Loucy (cell line): ENCODE data around the gene NPC1L1.

ENCODE experiments used
- H2AFZ ChIP-seq: fragments of 200-600 bp; sonication (generic); 2 replicates; pipeline ENCODE4 v1.6.0; 2016; ENCODE audit warnings: antibody characterized with exemption, mild to moderate bottlenecking, low read length, moderate library complexity
- H3F3A ChIP-seq: fragments of 200-600 bp; 2 replicates; pipeline ENCODE4 v1.6.0; 2016; ENCODE audit warnings: antibody characterized with exemption, low read depth, mild to moderate bottlenecking
- H3K27me3 ChIP-seq: fragments of 200-600 bp; sonication (generic); 2 replicates; pipeline ENCODE4 v1.6.1; 2014; ENCODE audit warnings: low read length, mild to moderate bottlenecking; ENCODE audit not compliant: insufficient read depth, poor library complexity, severe bottlenecking
- H3K36me3 ChIP-seq: fragments of 200-600 bp; sonication (generic); 2 replicates; pipeline ENCODE4 v1.6.1; 2016; ENCODE audit warnings: low read length; ENCODE audit not compliant: insufficient read depth
- H3K4me1 ChIP-seq: fragments of 200-600 bp; sonication (generic); 2 replicates; pipeline ENCODE4 v1.5.1; 2014; ENCODE audit warnings: low read length, mild to moderate bottlenecking; ENCODE audit not compliant: insufficient read depth, poor library complexity, severe bottlenecking
- H3K4me2 ChIP-seq: fragments of 200-600 bp; sonication (generic); 2 replicates; pipeline ENCODE4 v1.6.0; 2014; ENCODE audit warnings: antibody characterized with exemption, low read length, low read depth, mild to moderate bottlenecking; ENCODE audit not compliant: poor library complexity, severe bottlenecking
- H3K4me3 ChIP-seq: fragments of 200-600 bp; sonication (generic); 2 replicates; pipeline ENCODE4 v1.5.1; 2014; ENCODE audit warnings: low read length, mild to moderate bottlenecking, mixed read lengths; ENCODE audit not compliant: poor library complexity, severe bottlenecking
- H3K79me2 ChIP-seq: fragments of 200-600 bp; sonication (generic); 2 replicates; pipeline ENCODE4 v1.6.1; 2014; ENCODE audit warnings: low read length; ENCODE audit not compliant: insufficient read depth
- H3K9ac ChIP-seq: fragments of 200-600 bp; sonication (generic); 2 replicates; pipeline ENCODE4 v1.6.0; 2014; ENCODE audit warnings: mild to moderate bottlenecking, low read depth, low read length, moderate library complexity; ENCODE audit not compliant: poor library complexity, severe bottlenecking
- H3K9me2 ChIP-seq: fragments of 200-600 bp; sonication (generic); replicated peaks from 2 replicates; pipeline ENCODE4 v1.6.1; 2016; ENCODE audit warnings: low read depth, low read length, mixed read lengths
- H3K9me3 ChIP-seq: fragments of 200-600 bp; sonication (generic); 2 replicates; pipeline ENCODE4 v1.6.1; 2014; ENCODE audit warnings: mild to moderate bottlenecking, antibody characterized with exemption, low read length, low read depth; ENCODE audit not compliant: insufficient read depth
- H4K20me1 ChIP-seq: fragments of 200-600 bp; sonication (generic); 2 replicates; pipeline ENCODE4 v1.6.0; 2014; ENCODE audit warnings: antibody characterized with exemption, low read length, mild to moderate bottlenecking; ENCODE audit not compliant: insufficient read depth, poor library complexity, severe bottlenecking
- EZH2phosphoT487 ChIP-seq: fragments of 200-600 bp; IDR thresholded peaks from 2 replicates; pipeline ENCODE4 v1.6.1; 2018; ENCODE audit warnings: antibody characterized with exemption, mild to moderate bottlenecking, moderate library complexity, borderline replicate concordance
- TF ChIP-seq, protein P1 (sequence below): fragments of 200-600 bp; sonication (generic); conservative IDR thresholded peaks from 2 replicates; pipeline ENCODE4 v1.5.1; 2014; ENCODE audit warnings: mild to moderate bottlenecking, antibody characterized with exemption, low read length

NPC1L1 gene

GRCh38 chr7:44541876-44542610 lies 913 bp upstream of the NPC1L1 start:
- Histone ChIP-seq H4K20me1 (no peaks in the 10 kb centered on the region), H3K9me2 (no peaks in the 10 kb centered on the region)
- TF ChIP-seq EZH2phosphoT487: no peak
- TF ChIP-seq, protein P1, sequence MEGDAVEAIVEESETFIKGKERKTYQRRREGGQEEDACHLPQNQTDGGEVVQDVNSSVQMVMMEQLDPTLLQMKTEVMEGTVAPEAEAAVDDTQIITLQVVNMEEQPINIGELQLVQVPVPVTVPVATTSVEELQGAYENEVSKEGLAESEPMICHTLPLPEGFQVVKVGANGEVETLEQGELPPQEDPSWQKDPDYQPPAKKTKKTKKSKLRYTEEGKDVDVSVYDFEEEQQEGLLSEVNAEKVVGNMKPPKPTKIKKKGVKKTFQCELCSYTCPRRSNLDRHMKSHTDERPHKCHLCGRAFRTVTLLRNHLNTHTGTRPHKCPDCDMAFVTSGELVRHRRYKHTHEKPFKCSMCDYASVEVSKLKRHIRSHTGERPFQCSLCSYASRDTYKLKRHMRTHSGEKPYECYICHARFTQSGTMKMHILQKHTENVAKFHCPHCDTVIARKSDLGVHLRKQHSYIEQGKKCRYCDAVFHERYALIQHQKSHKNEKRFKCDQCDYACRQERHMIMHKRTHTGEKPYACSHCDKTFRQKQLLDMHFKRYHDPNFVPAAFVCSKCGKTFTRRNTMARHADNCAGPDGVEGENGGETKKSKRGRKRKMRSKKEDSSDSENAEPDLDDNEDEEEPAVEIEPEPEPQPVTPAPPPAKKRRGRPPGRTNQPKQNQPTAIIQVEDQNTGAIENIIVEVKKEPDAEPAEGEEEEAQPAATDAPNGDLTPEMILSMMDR: no peak

DNA sequence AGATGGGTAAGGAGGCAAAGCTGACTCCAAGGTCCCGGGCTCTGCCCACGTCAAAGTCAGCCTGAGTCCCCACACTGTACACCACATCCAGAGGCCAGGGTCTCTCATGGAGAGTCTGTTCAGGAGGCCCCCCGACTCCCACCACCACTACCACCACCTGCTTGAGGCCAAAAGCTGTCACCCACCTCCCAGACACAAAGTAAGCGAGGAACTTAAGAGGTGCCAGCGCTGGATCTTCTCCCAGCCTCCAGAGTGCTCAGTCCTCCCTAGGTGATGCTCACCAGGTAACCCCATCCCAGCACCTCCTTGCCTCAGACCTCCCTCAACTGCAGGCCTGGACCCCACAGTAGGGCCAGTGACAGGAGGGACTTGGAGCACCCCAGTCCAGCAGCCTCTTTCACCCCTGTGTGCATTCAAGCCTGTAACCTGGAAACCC lies 520 bp downstream of the NPC1L1 start:
- Histone ChIP-seq H3K4me1 (no peaks in the 10 kb centered on the region), H4K20me1 (no peaks in the 10 kb centered on the region), H3K79me2 (no peaks in the 10 kb centered on the region), H3K9ac (no peak overlapping the region), H3F3A (no peaks in the 10 kb centered on the region), H3K9me2 (no peaks in the 10 kb centered on the region), H2AFZ (no peak overlapping the region), H3K36me3 (no peaks in the 10 kb centered on the region), H3K27me3 (no peaks in the 10 kb centered on the region), H3K4me3 (no peak overlapping the region), H3K9me3 (no peaks in the 10 kb centered on the region), H3K4me2 (no peak overlapping the region)
- TF ChIP-seq, protein P1: no peak
- no peak for TF ChIP-seq EZH2phosphoT487

More at GRCh38 chr7:44541876-44542610, 913 bp upstream of the NPC1L1 start:
- Histone ChIP-seq H3K9ac (no peak overlapping the region), H3K27me3 (no peaks in the 10 kb centered on the region), H3K4me1 (no peaks in the 10 kb centered on the region), H2AFZ (no peak overlapping the region), H3K36me3 (no peaks in the 10 kb centered on the region), H3K79me2 (no peaks in the 10 kb centered on the region), H3F3A (no peaks in the 10 kb centered on the region), H3K4me3 (no peak overlapping the region), H3K9me3 (no peaks in the 10 kb centered on the region), H3K4me2 (no peak overlapping the region)

GRCh38 chr7:44539669-44540506 lies 1.2 kb downstream of the NPC1L1 start:
- no peaks in the 10 kb centered on the region for H3F3A ChIP-seq
- no peak overlapping the region for H3K9ac ChIP-seq
- H3K4me2 ChIP-seq: no peak overlapping the region
- no peaks in the 10 kb centered on the region for H3K4me1 ChIP-seq
- H2AFZ ChIP-seq: no peak overlapping the region
- no peaks in the 10 kb centered on the region for H3K79me2 ChIP-seq
- no peaks in the 10 kb centered on the region for H3K27me3 ChIP-seq
- no peaks in the 10 kb centered on the region for H3K36me3 ChIP-seq
- no peak for TF ChIP-seq EZH2phosphoT487
- TF ChIP-seq, protein P1: no peak
- H3K9me2 ChIP-seq: no peaks in the 10 kb centered on the region
- H4K20me1 ChIP-seq: no peaks in the 10 kb centered on the region
- no peaks in the 10 kb centered on the region for H3K9me3 ChIP-seq
- no peak overlapping the region for H3K4me3 ChIP-seq
